HepG2 (cell line): ENCODE measurements around the gene ALG9. TPM values are rescaled to one million over a fixed set of nuclear protein-coding genes. Genes with fewer than 3 reads are reported as not detected.

Source experiments
- AGO2 ChIP-seq: fragments of 200-400 bp; formaldehyde crosslinking; optimal IDR thresholded peaks from 2 replicates; pipeline ENCODE3; 2017; ENCODE audit warnings: mild to moderate bottlenecking, low read depth, low read length, moderate library complexity
- ATF7-NPFF ChIP-seq: sonication (generic); formaldehyde crosslinking; IDR thresholded peaks from 2 replicates; pipeline ENCODE4 v1.8.1; 2023; ENCODE audit warnings: mild to moderate bottlenecking, low read depth, missing genetic modification reagents, moderate library complexity
- CBX2 ChIP-seq, 2 experiments: fragments of 200-600 bp in 1 of 2; sonication (generic); formaldehyde crosslinking in 1 of 2; IDR thresholded peaks; 2 replicates each; pipeline versions ENCODE4 v1.7.0 to v1.8.1; 2018 to 2022; ENCODE audit warnings: low read depth in 2 of 2, low read length in 1 of 2, mild to moderate bottlenecking in 1 of 2, missing genetic modification reagents in 1 of 2
- FOSL2 ChIP-seq: sonication (generic); formaldehyde crosslinking; IDR thresholded peaks from 2 replicates; pipeline ENCODE4 v1.4.0; 2020; ENCODE audit warnings: missing genetic modification reagents
- GATAD2A ChIP-seq: IDR thresholded peaks from 2 replicates; pipeline ENCODE4 v1.6.1; 2016
- HCFC1 ChIP-seq: fragments of 150-350 bp; IDR thresholded peaks from 2 replicates; pipeline ENCODE4 v1.6.1; 2014; ENCODE audit warnings: low read depth, low read length
- KAT8 ChIP-seq: IDR thresholded peaks from 2 replicates; pipeline ENCODE4 v1.6.1; 2016; ENCODE audit warnings: missing genetic modification reagents, missing compliant biosample characterization
- KDM5B ChIP-seq: sonication (generic); formaldehyde crosslinking; IDR thresholded peaks from 2 replicates; pipeline ENCODE4 v1.4.0; 2020; ENCODE audit warnings: missing genetic modification reagents, mild to moderate bottlenecking, borderline replicate concordance
- KLF6 ChIP-seq: IDR thresholded peaks from 2 replicates; pipeline ENCODE4 v1.8.0; 2016; ENCODE audit warnings: missing biosample characterization, missing genetic modification reagents
- MTF1 ChIP-seq: sonication (generic); formaldehyde crosslinking; IDR thresholded peaks from 2 replicates; pipeline ENCODE4 v1.5.0; 2020; ENCODE audit warnings: missing genetic modification reagents
- MZF1 ChIP-seq: sonication (generic); formaldehyde crosslinking; IDR thresholded peaks from 2 replicates; pipeline ENCODE4 v1.8.1; 2023; ENCODE audit warnings: mild to moderate bottlenecking, missing genetic modification reagents, borderline replicate concordance
- PHF20 ChIP-seq: sonication (generic); formaldehyde crosslinking; IDR thresholded peaks from 2 replicates; pipeline ENCODE4 v1.5.0; 2020; ENCODE audit warnings: mild to moderate bottlenecking, missing genetic modification reagents
- POLR2A ChIP-seq, 2 experiments: IDR thresholded peaks; 2 replicates each; pipeline ENCODE4 v1.6.1; 2011; ENCODE audit warnings: low read depth in 2 of 2, low read length in 2 of 2, mild to moderate bottlenecking in 1 of 2, moderate library complexity in 1 of 2; ENCODE audit not compliant: insufficient read depth in 1 of 2
- RBM22 ChIP-seq: fragments of 200-400 bp; formaldehyde crosslinking; optimal IDR thresholded peaks from 2 replicates; pipeline ENCODE3; 2017; ENCODE audit warnings: mild to moderate bottlenecking, low read length, moderate library complexity
- RORA ChIP-seq: sonication (generic); formaldehyde crosslinking; IDR thresholded peaks from 2 replicates; pipeline ENCODE4 v1.5.0; 2020; ENCODE audit warnings: mild to moderate bottlenecking, missing genetic modification reagents, moderate library complexity
- YY1 ChIP-seq: IDR thresholded peaks from 2 replicates; pipeline ENCODE4 v1.6.1; 2011; ENCODE audit warnings: low read length, low read depth, moderate library complexity, mild to moderate bottlenecking; ENCODE audit not compliant: insufficient read depth, insufficient replicate concordance
- ZBTB38 ChIP-seq: sonication (generic); formaldehyde crosslinking; IDR thresholded peaks from 2 replicates; pipeline ENCODE4 v1.5.1; 2020; ENCODE audit warnings: mild to moderate bottlenecking, missing genetic modification reagents
- ZBTB7A ChIP-seq: sonication (generic); formaldehyde crosslinking; IDR thresholded peaks from 2 replicates; pipeline ENCODE4 v1.8.0; 2022; ENCODE audit warnings: mild to moderate bottlenecking, missing genetic modification reagents
- ZNF205 ChIP-seq: IDR thresholded peaks from 2 replicates; pipeline ENCODE4 v1.6.1; 2018; ENCODE audit warnings: missing biosample characterization, missing genetic modification reagents
- ZNF230 ChIP-seq: sonication (generic); formaldehyde crosslinking; IDR thresholded peaks from 2 replicates; pipeline ENCODE4 v1.4.0; 2020; ENCODE audit warnings: mild to moderate bottlenecking, missing genetic modification reagents
- ZNF331 ChIP-seq: sonication (generic); formaldehyde crosslinking; IDR thresholded peaks from 2 replicates; pipeline ENCODE4 v1.4.0; 2020; ENCODE audit warnings: missing genetic modification reagents
- ZNF460 ChIP-seq: sonication (generic); formaldehyde crosslinking; IDR thresholded peaks from 2 replicates; pipeline ENCODE4 v1.5.1; 2020; ENCODE audit warnings: missing genetic modification reagents, mild to moderate bottlenecking, borderline replicate concordance
- ZNF576 ChIP-seq: sonication (generic); formaldehyde crosslinking; IDR thresholded peaks from 2 replicates; pipeline ENCODE4 v1.4.0; 2020; ENCODE audit warnings: mild to moderate bottlenecking, missing genetic modification reagents
- ZNF629 ChIP-seq: sonication (generic); formaldehyde crosslinking; conservative IDR thresholded peaks from 2 replicates; pipeline ENCODE4 v1.5.0; 2020; ENCODE audit warnings: missing genetic modification reagents
- ZNF709 ChIP-seq: sonication (generic); formaldehyde crosslinking; IDR thresholded peaks from 2 replicates; pipeline ENCODE4 v1.5.0; 2020; ENCODE audit warnings: mild to moderate bottlenecking, missing genetic modification reagents
- polyA plus RNA-seq, 8 experiments: library from polyadenylated mRNA; depleted of rRNA in 3 of 8; stranded (reverse) in 7 of 8; unstranded in 1 of 8; fragments of >200 nt; fragmentation: Illumina TruSeq in 4 of 8; extraction: Trizol in 4 of 8; gene quantifications; 2 replicates each; pipeline versions ENCODE4 v1.2.1 to v1.2.3, GENCODE V29; 2011 to 2016; ENCODE audit warnings: low read depth in 4 of 8, missing spikeins in 1 of 8, mixed read lengths in 1 of 8; ENCODE audit not compliant: insufficient read depth in 1 of 8
- total RNA-seq, 5 experiments: library from RNA; depleted of rRNA; stranded (reverse); fragments of >200 nt; fragmentation: Illumina TruSeq; extraction: Trizol; gene quantifications; 2 replicates each; pipeline ENCODE4 v1.2.3, GENCODE V29; 2016; ENCODE audit warnings: low read depth in 1 of 5
- TF ChIP-seq, protein P1 (sequence below): fragments of 450-650 bp; IDR thresholded peaks from 2 replicates; pipeline ENCODE4 v1.6.1; 2016
- TF ChIP-seq, protein P2 (sequence below): sonication (generic); formaldehyde crosslinking; IDR thresholded peaks from 2 replicates; pipeline ENCODE4 v1.8.0; 2022; ENCODE audit warnings: missing genetic modification reagents, mild to moderate bottlenecking, inconsistent platforms, borderline replicate concordance
- TF ChIP-seq, protein P3 (sequence below): sonication (generic); formaldehyde crosslinking; IDR thresholded peaks from 2 replicates; pipeline ENCODE4 v1.4.0; 2020; ENCODE audit warnings: mild to moderate bottlenecking, missing genetic modification reagents

The ALG9 gene
- total and polyA plus RNA-seq, 2 of the 13 experiments (the other 11 are each of a cell fraction or from before 2014, with no cell fraction given) = 39.4 to 40.6 TPM

DNA sequence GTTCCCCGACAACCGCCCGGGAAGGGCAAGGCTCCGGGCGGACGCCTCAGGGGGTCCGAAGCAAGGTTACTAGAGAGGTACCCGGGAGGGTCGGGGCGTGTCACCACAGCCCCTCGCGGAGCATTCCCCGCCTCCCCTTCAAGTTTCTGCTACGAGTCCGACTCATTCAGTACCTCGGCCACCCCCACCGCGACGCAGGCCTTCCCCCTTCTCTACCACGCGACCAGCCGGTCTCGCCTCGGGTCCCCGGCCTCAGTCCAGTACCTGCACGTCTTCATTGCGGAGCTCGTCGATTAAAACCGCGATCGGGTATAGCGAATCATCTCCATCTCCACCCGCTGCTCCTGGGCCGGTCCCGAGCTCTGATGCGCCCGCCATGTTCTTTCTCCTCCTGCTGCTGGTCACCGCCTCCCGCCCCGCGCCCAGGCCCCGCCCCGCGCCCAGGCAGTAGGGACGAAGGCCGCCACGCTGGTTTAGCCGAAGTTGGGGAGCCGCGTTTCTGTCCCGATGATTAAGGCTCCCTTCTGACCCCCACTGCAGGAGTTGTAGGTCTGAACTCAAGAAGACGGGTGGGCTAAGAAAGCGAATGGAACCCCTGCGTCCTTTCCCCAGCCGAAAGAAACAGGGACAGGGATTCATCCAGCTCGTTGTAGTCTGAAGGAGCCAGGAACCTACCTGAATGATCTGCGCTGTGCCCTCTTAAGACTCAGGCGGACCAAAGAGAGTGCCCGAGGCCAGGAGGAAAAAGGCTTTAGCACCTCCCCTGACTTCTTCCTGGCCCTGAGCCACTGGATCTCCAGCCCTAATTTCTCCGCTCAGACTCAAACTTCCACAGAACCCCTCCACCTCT lies 105.2 kb downstream of the ALG9 start, which contains the start of gene PPP2R1B (continued):
- TF ChIP-seq, protein P1, sequence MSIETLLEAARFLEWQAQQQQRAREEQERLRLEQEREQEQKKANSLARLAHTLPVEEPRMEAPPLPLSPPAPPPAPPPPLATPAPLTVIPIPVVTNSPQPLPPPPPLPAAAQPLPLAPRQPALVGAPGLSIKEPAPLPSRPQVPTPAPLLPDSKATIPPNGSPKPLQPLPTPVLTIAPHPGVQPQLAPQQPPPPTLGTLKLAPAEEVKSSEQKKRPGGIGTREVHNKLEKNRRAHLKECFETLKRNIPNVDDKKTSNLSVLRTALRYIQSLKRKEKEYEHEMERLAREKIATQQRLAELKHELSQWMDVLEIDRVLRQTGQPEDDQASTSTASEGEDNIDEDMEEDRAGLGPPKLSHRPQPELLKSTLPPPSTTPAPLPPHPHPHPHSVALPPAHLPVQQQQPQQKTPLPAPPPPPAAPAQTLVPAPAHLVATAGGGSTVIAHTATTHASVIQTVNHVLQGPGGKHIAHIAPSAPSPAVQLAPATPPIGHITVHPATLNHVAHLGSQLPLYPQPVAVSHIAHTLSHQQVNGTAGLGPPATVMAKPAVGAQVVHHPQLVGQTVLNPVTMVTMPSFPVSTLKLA = no peak
- TF ChIP-seq ZBTB7A (0 out of 2 replicates have a peak, but pooled peaks have one; percentile 25), POLR2A (IDR thresholded peaks at IDR 0.05; ENCODE audit: insufficient read depth in 1 of 2, low read depth in 2 of 2, low read length in 2 of 2) (peak; percentile 83 to 87), KLF6 (CRISPR knock-in tag) (peak; percentile 23; the same call in 1 of the 2 replicates), AGO2 (peak; percentile 90), ZNF460 (no peak), YY1 (peak; percentile 90), FOSL2 (CRISPR knock-in tag) (peak; percentile 18; the same call in 1 of the 2 replicates), MZF1 (no peak), PHF20 (0 out of 2 replicates have a peak, but pooled peaks have one; percentile 37), HCFC1 (no peak), KAT8 (CRISPR knock-in tag) (peak; percentile 10), ZNF576 (no peak), CBX2 (IDR thresholded peaks at IDR 0.05; ENCODE audit: low read depth, low read length) (no peak), CBX2 (CRISPR knock-in tag; IDR thresholded peaks at IDR 0.05; ENCODE audit: low read depth) (no peak), ZNF629 (CRISPR knock-in tag) (no peak), ZNF230 (CRISPR knock-in tag) (peak; percentile 23; the same call in 1 of the 2 replicates), MTF1 (0 out of 2 replicates have a peak, but pooled peaks have one; percentile 56), ZNF331 (CRISPR knock-in tag) (0 out of 2 replicates have a peak, but pooled peaks have one; percentile 0), ZBTB38 (CRISPR knock-in tag) (no peak), GATAD2A (CRISPR knock-in tag) (no peak; the same call in none of the 2 replicates), KDM5B (CRISPR knock-in tag) (peak; percentile 33; the same call in 1 of the 2 replicates), ATF7-NPFF (CRISPR knock-in tag) (peak; percentile 62; the same call in 1 of the 2 replicates), ZNF205 (CRISPR knock-in tag) (no peak), ZNF709 (no peak), RBM22 (peak; percentile 65), RORA (no peak)
- TF ChIP-seq, protein P2, sequence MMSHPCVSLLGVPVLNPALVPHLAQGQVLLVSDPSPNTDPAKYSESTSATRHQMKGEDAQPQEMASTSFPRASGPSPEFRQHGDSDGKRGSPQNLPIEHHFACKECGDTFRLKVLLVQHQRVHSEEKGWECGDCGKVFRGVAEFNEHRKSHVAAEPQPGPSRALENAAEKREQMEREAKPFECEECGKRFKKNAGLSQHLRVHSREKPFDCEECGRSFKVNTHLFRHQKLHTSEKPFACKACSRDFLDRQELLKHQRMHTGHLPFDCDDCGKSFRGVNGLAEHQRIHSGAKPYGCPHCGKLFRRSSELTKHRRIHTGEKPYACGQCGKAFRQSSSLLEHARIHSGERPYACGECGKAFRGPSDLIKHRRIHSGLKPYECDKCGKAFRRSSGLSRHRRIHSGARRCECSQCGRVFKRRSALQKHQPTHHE (CRISPR knock-in tag) = 0 out of 2 replicates have a peak, but pooled peaks have one; percentile 10
- TF ChIP-seq, protein P3, sequence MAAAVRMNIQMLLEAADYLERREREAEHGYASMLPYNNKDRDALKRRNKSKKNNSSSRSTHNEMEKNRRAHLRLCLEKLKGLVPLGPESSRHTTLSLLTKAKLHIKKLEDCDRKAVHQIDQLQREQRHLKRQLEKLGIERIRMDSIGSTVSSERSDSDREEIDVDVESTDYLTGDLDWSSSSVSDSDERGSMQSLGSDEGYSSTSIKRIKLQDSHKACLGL (CRISPR knock-in tag) = peak; percentile 80
